Activated naive CD4-positive, alpha-beta T cell treated with anti-CD3 and anti-CD28 coated beads, Interleukin-2, amount 50 U/mL, for 72 hours (primary cell): ENCODE measurements around the gene LMO2. TPM values are rescaled to one million over a fixed set of nuclear protein-coding genes. Genes with fewer than 3 reads are reported as not detected.

Experiments used
- ATAC-seq, 2 donors: fragments of 150-1000 bp; cut with Tn5 transposase; 2 replicates each; pipeline ENCODE4 v1.10.0; 2021; ENCODE audit warnings: mild to moderate bottlenecking in 2 of 2, moderate library complexity in 2 of 2
- DNase-seq, 2 donors: peaks; one replicate each; pipeline ENCODE4 v3.0.0; 2021 to 2022; ENCODE audit warnings: low spot score in 2 of 2
- H3K27ac Mint-ChIP-seq, 2 donors: one replicate each; pipeline ENCODE4 v1.8.0; 2022; ENCODE audit warnings: mild to moderate bottlenecking in 2 of 2, mixed read lengths in 2 of 2
- H3K36me3 Mint-ChIP-seq, 2 donors: one replicate each; pipeline ENCODE4 v1.8.0; 2022; ENCODE audit warnings: mixed read lengths in 2 of 2
- H3K9me3 Mint-ChIP-seq, 2 donors: one replicate each; pipeline ENCODE4 v1.8.0; 2022; ENCODE audit warnings: mixed read lengths in 2 of 2
- total RNA-seq, 2 donors: library from RNA; stranded (reverse); gene quantifications; one replicate each; pipeline ENCODE4 v1.2.3, GENCODE V29; 2022

LMO2 gene
- total RNA-seq, 2 donors from 2014 or later = not detected

- Mint-ChIP-seq H3K9me3 (no peaks in the 10 kb centered on the region), H3K36me3 (peaks cover 0 to 4% of the 10 kb centered on the region in 2 donors), H3K27ac (no peak overlapping the region)
- no peak for DNase-seq
- no peak for ATAC-seq
Measured at GRCh38 chr11:33879375-33879774, 12.5 kb downstream of the LMO2 start.

- ATAC-seq (no peak), DNase-seq (no peak)
- no peak overlapping the region for H3K27ac Mint-ChIP-seq
- H3K36me3 Mint-ChIP-seq = peaks cover 0 to 4% of the 10 kb centered on the region in 2 donors
- H3K9me3 Mint-ChIP-seq = no peaks in the 10 kb centered on the region
Measured at GRCh38 chr11:33877038-33877437, 14.8 kb downstream of the LMO2 start.

- Mint-ChIP-seq H3K36me3 (peaks cover 0 to 4% of the 10 kb centered on the region in 2 donors), H3K27ac (no peak overlapping the region), H3K9me3 (no peaks in the 10 kb centered on the region)
- ATAC-seq = no peak
- no peak for DNase-seq
Measured at GRCh38 chr11:33875621-33876294, 16.1 kb downstream of the LMO2 start.

GRCh38 chr11:33874910-33875490 lies 16.9 kb downstream of the LMO2 start:
- Mint-ChIP-seq H3K27ac (no peak overlapping the region), H3K9me3 (no peaks in the 10 kb centered on the region), H3K36me3 (peaks cover 0 to 4% of the 10 kb centered on the region in 2 donors)
- ATAC-seq (no peak), DNase-seq (no peak)

- H3K9me3 Mint-ChIP-seq = no peaks in the 10 kb centered on the region
- no peak for ATAC-seq
- no peak overlapping the region for H3K27ac Mint-ChIP-seq
- DNase-seq = no peak
- peaks cover 0 to 4% of the 10 kb centered on the region in 2 donors for H3K36me3 Mint-ChIP-seq
Measured at GRCh38 chr11:33874433-33874832, 17.4 kb downstream of the LMO2 start.

- Mint-ChIP-seq H3K27ac (no peak overlapping the region), H3K9me3 (no peaks in the 10 kb centered on the region), H3K36me3 (no peaks in the 10 kb centered on the region)
- ATAC-seq = peak; percentile 37 to 63
- DNase-seq = no peak
Measured at GRCh38 chr11:33869481-33870422, 22.1 kb downstream of the LMO2 start.

GRCh38 chr11:33868647-33869461 lies 23.0 kb downstream of the LMO2 start:
- ATAC-seq = peak in 1 of 2 donors; percentile 18
- no peak for DNase-seq
- H3K36me3 Mint-ChIP-seq = no peaks in the 10 kb centered on the region
- no peaks in the 10 kb centered on the region for H3K9me3 Mint-ChIP-seq
- H3K27ac Mint-ChIP-seq = no peak overlapping the region

- Mint-ChIP-seq H3K36me3 (no peaks in the 10 kb centered on the region), H3K27ac (no peak overlapping the region), H3K9me3 (no peaks in the 10 kb centered on the region)
- ATAC-seq (no peak), DNase-seq (no peak)
Measured at GRCh38 chr11:33867996-33868646, 23.8 kb downstream of the LMO2 start.

- Mint-ChIP-seq H3K9me3 (no peaks in the 10 kb centered on the region), H3K36me3 (no peaks in the 10 kb centered on the region), H3K27ac (no peak overlapping the region)
- no peak for DNase-seq
- no peak for ATAC-seq
Measured at GRCh38 chr11:33867561-33867960, 24.3 kb downstream of the LMO2 start.

GRCh38 chr11:33866936-33867335 lies 24.9 kb downstream of the LMO2 start:
- ATAC-seq (no peak), DNase-seq (no peak)
- H3K36me3 Mint-ChIP-seq = no peaks in the 10 kb centered on the region
- H3K9me3 Mint-ChIP-seq = no peaks in the 10 kb centered on the region
- H3K27ac Mint-ChIP-seq = no peak overlapping the region

- H3K9me3 Mint-ChIP-seq = no peaks in the 10 kb centered on the region
- H3K36me3 Mint-ChIP-seq = no peaks in the 10 kb centered on the region
- no peak for ATAC-seq
- no peak overlapping the region for H3K27ac Mint-ChIP-seq
- no peak for DNase-seq
Measured at GRCh38 chr11:33864479-33864878, 27.4 kb downstream of the LMO2 start.

- Mint-ChIP-seq H3K9me3 (no peaks in the 10 kb centered on the region), H3K27ac (no peak overlapping the region), H3K36me3 (no peaks in the 10 kb centered on the region)
- ATAC-seq (no peak), DNase-seq (no peak)
Measured at GRCh38 chr11:33863418-33864172, 28.3 kb downstream of the LMO2 start.

GRCh38 chr11:33861941-33862589 lies 29.8 kb downstream of the LMO2 start:
- Mint-ChIP-seq H3K36me3 (no peaks in the 10 kb centered on the region), H3K27ac (no peak overlapping the region), H3K9me3 (no peaks in the 10 kb centered on the region)
- ATAC-seq (no peak), DNase-seq (no peak)

- Mint-ChIP-seq H3K36me3 (no peaks in the 10 kb centered on the region), H3K9me3 (no peaks in the 10 kb centered on the region), H3K27ac (no peak overlapping the region)
- no peak for ATAC-seq
- no peak for DNase-seq
Measured at GRCh38 chr11:33861386-33861785, 30.5 kb downstream of the LMO2 start.

GRCh38 chr11:33860926-33861325 lies 30.9 kb downstream of the LMO2 start:
- H3K36me3 Mint-ChIP-seq = no peaks in the 10 kb centered on the region
- H3K27ac Mint-ChIP-seq = no peak overlapping the region
- H3K9me3 Mint-ChIP-seq = no peaks in the 10 kb centered on the region
- DNase-seq = no peak
- ATAC-seq = no peak
